Measurements from ENCODE around the gene TSPAN9.

The TSPAN9 gene

GRCh38 chr12:3280967-3281366 is 203.8 kb downstream of the TSPAN9 start:
- DNase-seq: no peak

- no peak for DNase-seq
Measured at GRCh38 chr12:3281588-3282383, 204.6 kb downstream of the TSPAN9 start.

- no peak for DNase-seq
Measured at GRCh38 chr12:3282384-3282670, 205.1 kb downstream of the TSPAN9 start.

- no peak for DNase-seq
Measured at GRCh38 chr12:3283137-3283680, 206.0 kb downstream of the TSPAN9 start.

GRCh38 chr12:3284405-3284804 is 207.2 kb downstream of the TSPAN9 start:
- no peak for DNase-seq

GRCh38 chr12:3285570-3285969 is 208.4 kb downstream of the TSPAN9 start:
- DNase-seq: no peak

- DNase-seq: no peak
Measured at GRCh38 chr12:3288690-3289089, 211.5 kb downstream of the TSPAN9 start.

- DNase-seq: no peak
Measured at GRCh38 chr12:3289702-3290101, 212.5 kb downstream of the TSPAN9 start.

- DNase-seq: no peak
Measured at GRCh38 chr12:3291939-3292338, 214.8 kb downstream of the TSPAN9 start.

- no peak for DNase-seq
Measured at GRCh38 chr12:3292677-3293412, 215.7 kb downstream of the TSPAN9 start.

- DNase-seq: no peak
Measured at GRCh38 chr12:3293446-3294161, 216.4 kb downstream of the TSPAN9 start.

- no peak for DNase-seq
Measured at GRCh38 chr12:3294481-3294911, 217.3 kb downstream of the TSPAN9 start.

GRCh38 chr12:3295225-3295624 is 218.0 kb downstream of the TSPAN9 start:
- no peak for DNase-seq

- DNase-seq: no peak
Measured at GRCh38 chr12:3295646-3296408, 218.6 kb downstream of the TSPAN9 start.

GRCh38 chr12:3296409-3296701 is 219.2 kb downstream of the TSPAN9 start:
- no peak for DNase-seq

GRCh38 chr12:3298603-3299002 is 221.4 kb downstream of the TSPAN9 start:
- no peak for DNase-seq

- DNase-seq: peak; percentile 83
Measured at GRCh38 chr12:3299929-3300832, 223.0 kb downstream of the TSPAN9 start.

GRCh38 chr12:3300833-3301401 is 223.7 kb downstream of the TSPAN9 start:
- DNase-seq: no peak

- DNase-seq: no peak
Measured at GRCh38 chr12:3302401-3303041, 225.3 kb downstream of the TSPAN9 start.

- DNase-seq: peak; percentile 81
Measured at GRCh38 chr12:3303410-3304136, 226.4 kb downstream of the TSPAN9 start.

All from NCI-H510A (cell line).